Smooth muscle cell (in vitro differentiated cells): Measurements from ENCODE around the gene B4GALT5. TPM values are rescaled to one million over a fixed set of nuclear protein-coding genes. Genes with fewer than 3 reads are reported as not detected.
A peak's percentile ranks its signal among the peaks of the same experiment; 100 is the strongest.

Experiments
- DNase-seq: peaks from one replicate; lab custom pipeline; 2025; ENCODE audit not compliant: unreplicated experiment; lab: John Stamatoyannopoulos, UW
- H2AFZ ChIP-seq: fragments of 200-600 bp; sonication (generic); 2 replicates; pipeline ENCODE4 v1.6.0; 2016; ENCODE audit warnings: antibody characterized with exemption, low read depth, mild to moderate bottlenecking
- H3F3A ChIP-seq: fragments of 200-600 bp; sonication (generic); 2 replicates; pipeline ENCODE4 v1.6.0; 2017; ENCODE audit warnings: antibody characterized with exemption, low read depth
- H3K27ac ChIP-seq: fragments of 200-600 bp; sonication (generic); 2 replicates; pipeline ENCODE4 v1.5.1; 2016; ENCODE audit warnings: low read depth, mild to moderate bottlenecking
- H3K27me3 ChIP-seq: fragments of 200-600 bp; sonication (generic); 2 replicates; pipeline ENCODE4 v1.6.1; 2016; ENCODE audit warnings: low read depth, mild to moderate bottlenecking
- H3K36me3 ChIP-seq: fragments of 200-600 bp; sonication (generic); 2 replicates; pipeline ENCODE4 v1.5.1; 2016; ENCODE audit warnings: low read depth
- H3K4me1 ChIP-seq: fragments of 200-600 bp; sonication (generic); 2 replicates; pipeline ENCODE4 v1.5.1; 2016; ENCODE audit warnings: low read depth
- H3K4me2 ChIP-seq: fragments of 200-600 bp; sonication (generic); 2 replicates; pipeline ENCODE4 v1.6.0; 2016; ENCODE audit warnings: mild to moderate bottlenecking
- H3K4me3 ChIP-seq: fragments of 200-600 bp; sonication (generic); 2 replicates; pipeline ENCODE4 v1.5.1; 2016; ENCODE audit warnings: mild to moderate bottlenecking
- H3K79me2 ChIP-seq: fragments of 200-600 bp; sonication (generic); 2 replicates; pipeline ENCODE4 v1.6.0; 2016; ENCODE audit warnings: low read depth, mild to moderate bottlenecking
- H3K9ac ChIP-seq: fragments of 200-600 bp; sonication (generic); 2 replicates; pipeline ENCODE4 v1.6.0; 2016; ENCODE audit warnings: low read depth
- H3K9me3 ChIP-seq: fragments of 200-600 bp; sonication (generic); replicated peaks from 2 replicates; pipeline ENCODE4 v1.5.1; 2016; ENCODE audit warnings: low read depth
- H4K20me1 ChIP-seq: fragments of 200-600 bp; sonication (generic); 2 replicates; pipeline ENCODE4 v1.6.0; 2016; ENCODE audit warnings: low read depth
- WGBS: methylation state at CpG from one replicate; pipeline ENCODE4 v1.1.7; 2016; ENCODE audit warnings: low lambda C conversion rate; 5-methylcytosine and 5-hydroxymethylcytosine counted together
- polyA plus RNA-seq: library from polyadenylated mRNA; unstranded; fragments of >200 nt; fragmentation: Nextera tagmentation; extraction: Ambion mirVana; gene quantifications from 2 replicates; pipeline ENCODE4 v1.2.1, GENCODE V29; 2016
- total RNA-seq: library from RNA; depleted of rRNA; stranded (reverse); fragments of >200 nt; gene quantifications from 2 replicates; pipeline ENCODE4 v1.2.3, GENCODE V29; 2014
- TF ChIP-seq, protein P1 (sequence below): fragments of 200-600 bp; sonication (generic); IDR thresholded peaks from 2 replicates; pipeline ENCODE4 v1.5.1; 2017; ENCODE audit warnings: borderline replicate concordance, mild to moderate bottlenecking, antibody characterized with exemption; ENCODE audit not compliant: insufficient read depth, poor library complexity, severe bottlenecking

Gene B4GALT5
- total and polyA plus RNA-seq, 2 experiments from 2014 or later = 8.2 to 26.0 TPM

DNA sequence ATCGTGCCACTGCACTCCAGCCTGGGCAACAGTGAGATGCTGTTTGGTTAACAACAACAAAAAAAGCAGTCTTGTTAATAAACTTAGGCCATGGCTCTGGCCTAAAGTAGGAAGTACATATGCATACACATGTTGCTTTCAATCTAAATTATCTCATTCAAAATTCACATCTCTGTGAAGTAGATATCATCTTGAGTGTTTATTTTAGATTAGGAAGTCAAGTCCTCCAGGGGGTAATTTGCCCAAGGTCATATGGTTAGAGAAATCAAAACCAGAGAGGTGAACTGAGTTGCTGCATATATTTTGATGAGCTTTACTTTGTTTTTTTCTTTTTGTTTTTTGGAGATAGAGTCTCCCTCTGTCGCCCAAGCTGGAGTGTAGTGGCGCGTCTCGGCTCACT is 52.8 kb downstream of the B4GALT5 start:
- TF ChIP-seq, protein P1, sequence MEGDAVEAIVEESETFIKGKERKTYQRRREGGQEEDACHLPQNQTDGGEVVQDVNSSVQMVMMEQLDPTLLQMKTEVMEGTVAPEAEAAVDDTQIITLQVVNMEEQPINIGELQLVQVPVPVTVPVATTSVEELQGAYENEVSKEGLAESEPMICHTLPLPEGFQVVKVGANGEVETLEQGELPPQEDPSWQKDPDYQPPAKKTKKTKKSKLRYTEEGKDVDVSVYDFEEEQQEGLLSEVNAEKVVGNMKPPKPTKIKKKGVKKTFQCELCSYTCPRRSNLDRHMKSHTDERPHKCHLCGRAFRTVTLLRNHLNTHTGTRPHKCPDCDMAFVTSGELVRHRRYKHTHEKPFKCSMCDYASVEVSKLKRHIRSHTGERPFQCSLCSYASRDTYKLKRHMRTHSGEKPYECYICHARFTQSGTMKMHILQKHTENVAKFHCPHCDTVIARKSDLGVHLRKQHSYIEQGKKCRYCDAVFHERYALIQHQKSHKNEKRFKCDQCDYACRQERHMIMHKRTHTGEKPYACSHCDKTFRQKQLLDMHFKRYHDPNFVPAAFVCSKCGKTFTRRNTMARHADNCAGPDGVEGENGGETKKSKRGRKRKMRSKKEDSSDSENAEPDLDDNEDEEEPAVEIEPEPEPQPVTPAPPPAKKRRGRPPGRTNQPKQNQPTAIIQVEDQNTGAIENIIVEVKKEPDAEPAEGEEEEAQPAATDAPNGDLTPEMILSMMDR = no peak
- Histone ChIP-seq H3K9me3 (no peaks in the 10 kb centered on the region), H4K20me1 (peaks cover 98% of the 10 kb centered on the region), H3K36me3 (peaks cover 3% of the 10 kb centered on the region), H3K27me3 (no peaks in the 10 kb centered on the region), H3K27ac (no peak overlapping the region), H3F3A (no peaks in the 10 kb centered on the region), H3K4me2 (no peak overlapping the region), H2AFZ (no peak overlapping the region), H3K4me1 (peaks cover 49% of the 10 kb centered on the region), H3K4me3 (no peak overlapping the region), H3K79me2 (peaks cover 93% of the 10 kb centered on the region), H3K9ac (no peak overlapping the region)
- DNase-seq = no peak
- 100% methylated on average over 5 of the region's 5 CpGs for WGBS

DNA sequence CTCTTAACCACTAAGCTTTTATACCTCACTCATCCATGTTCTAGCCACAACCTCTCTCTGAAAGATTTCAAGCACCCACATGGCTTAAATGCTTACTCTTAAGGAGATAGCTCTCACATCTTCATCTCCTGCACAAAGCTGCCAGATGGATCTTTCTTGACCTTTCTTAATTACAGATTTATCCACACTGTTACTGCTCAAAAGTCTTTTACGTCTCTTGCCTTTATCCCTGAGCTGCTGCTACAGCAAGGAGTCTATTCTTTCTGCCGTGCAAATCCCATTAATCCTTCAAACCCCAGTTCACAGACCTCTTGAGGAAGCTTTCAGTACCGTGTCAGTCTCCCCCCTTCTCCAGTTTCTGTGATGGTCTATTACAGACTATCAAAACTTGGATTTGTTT is 54.6 kb downstream of the B4GALT5 start:
- 25% methylated on average over 3 of the region's 3 CpGs for whole genome bisulfite sequencing
- peaks cover 12% of the 10 kb centered on the region for H3K36me3 ChIP-seq
- H3F3A ChIP-seq = no peaks in the 10 kb centered on the region
- peak overlapping the region; percentile 7 for H3K4me2 ChIP-seq
- H3K4me1 ChIP-seq = peaks cover 49% of the 10 kb centered on the region
- H3K9me3 ChIP-seq = no peaks in the 10 kb centered on the region
- H3K27me3 ChIP-seq = no peaks in the 10 kb centered on the region
- H2AFZ ChIP-seq = no peak overlapping the region
- H4K20me1 ChIP-seq = peaks cover 98% of the 10 kb centered on the region
- no peak overlapping the region for H3K27ac ChIP-seq
- DNase-seq = no peak
- H3K9ac ChIP-seq = no peak overlapping the region
- TF ChIP-seq, protein P1 = no peak
- H3K79me2 ChIP-seq = peaks cover 76% of the 10 kb centered on the region
- H3K4me3 ChIP-seq = no peak overlapping the region

DNA sequence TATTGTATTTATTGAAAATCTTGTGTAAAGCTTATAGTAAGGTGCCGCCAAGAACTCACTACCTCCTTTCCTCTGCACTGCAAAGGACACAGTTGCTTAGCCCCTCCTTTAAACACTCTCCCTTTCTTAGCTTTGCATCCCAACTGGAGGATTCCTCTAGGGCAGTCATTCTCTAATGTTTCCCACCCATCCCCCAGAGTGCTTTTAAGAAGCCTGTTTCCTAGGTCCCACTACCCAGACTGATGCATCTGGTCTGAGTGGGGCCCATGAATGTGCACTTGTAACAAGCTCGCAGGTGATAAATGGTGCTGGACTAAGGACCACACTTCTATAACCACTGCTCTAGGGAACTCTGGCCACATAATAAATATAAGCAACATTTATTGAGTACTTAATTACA is 55.2 kb downstream of the B4GALT5 start:
- Histone ChIP-seq H3K4me1 (peaks cover 49% of the 10 kb centered on the region), H2AFZ (no peak overlapping the region), H3K4me2 (no peak overlapping the region), H3K79me2 (peaks cover 71% of the 10 kb centered on the region), H3K9me3 (no peaks in the 10 kb centered on the region), H3K36me3 (peaks cover 14% of the 10 kb centered on the region), H4K20me1 (peaks cover 99% of the 10 kb centered on the region), H3K27me3 (no peaks in the 10 kb centered on the region), H3K27ac (no peak overlapping the region), H3F3A (no peaks in the 10 kb centered on the region), H3K9ac (no peak overlapping the region), H3K4me3 (no peak overlapping the region)
- TF ChIP-seq, protein P1 = no peak
- 66% methylated on average over 2 of the region's 2 CpGs for WGBS
- DNase-seq = no peak

DNA sequence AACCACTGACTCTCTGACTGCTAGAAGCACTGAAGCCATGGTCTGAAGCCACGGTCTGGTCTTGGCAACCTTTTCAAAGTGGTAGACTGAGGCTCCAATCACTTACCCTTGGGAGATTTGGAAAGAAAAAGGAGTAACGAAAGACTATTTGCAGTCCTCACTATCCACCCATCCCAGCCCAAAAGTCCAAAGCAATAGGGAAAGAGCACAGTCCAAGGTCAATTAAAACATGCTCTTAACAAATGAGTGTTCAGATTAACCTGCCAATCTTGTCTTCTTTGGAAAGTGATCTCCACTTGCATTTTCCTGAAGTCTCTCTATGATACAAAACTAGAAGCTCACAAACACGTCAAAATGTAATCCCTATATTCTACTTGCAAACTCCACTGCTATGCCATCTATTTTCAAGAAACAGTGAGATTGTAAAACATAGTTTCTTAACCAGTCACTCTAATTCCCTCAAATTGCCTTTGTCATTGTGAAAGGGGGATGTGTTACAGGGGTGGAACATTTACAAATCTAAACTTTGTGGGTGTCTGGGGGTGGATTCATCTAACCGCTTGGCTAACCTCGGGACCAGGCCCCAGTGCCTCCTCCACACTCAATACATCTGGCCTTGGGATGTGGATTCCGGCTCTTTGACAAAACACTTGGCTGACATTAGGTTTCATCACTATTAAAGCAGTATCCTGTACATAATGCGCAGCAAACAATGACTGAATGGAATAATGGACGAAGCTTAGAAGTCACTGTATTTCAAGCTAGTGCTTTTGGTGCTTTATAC is 56.4 kb downstream of the B4GALT5 start:
- WGBS = 69% methylated on average over 8 of the region's 8 CpGs
- no peak overlapping the region for H2AFZ ChIP-seq
- TF ChIP-seq, protein P1 = no peak
- no peaks in the 10 kb centered on the region for H3F3A ChIP-seq
- peaks cover 60% of the 10 kb centered on the region for H3K79me2 ChIP-seq
- H3K4me3 ChIP-seq = no peak overlapping the region
- no peaks in the 10 kb centered on the region for H3K27me3 ChIP-seq
- H3K4me2 ChIP-seq = peak overlapping the region; percentile 48
- peak overlapping the region; percentile 26 for H3K27ac ChIP-seq
- H3K36me3 ChIP-seq = peaks cover 14% of the 10 kb centered on the region
- peaks cover 42% of the 10 kb centered on the region for H3K4me1 ChIP-seq
- H4K20me1 ChIP-seq = peaks cover 92% of the 10 kb centered on the region
- H3K9me3 ChIP-seq = no peaks in the 10 kb centered on the region
- no peak for DNase-seq
- no peak overlapping the region for H3K9ac ChIP-seq
